Measurements from ENCODE around the gene CSTB.

DNA sequence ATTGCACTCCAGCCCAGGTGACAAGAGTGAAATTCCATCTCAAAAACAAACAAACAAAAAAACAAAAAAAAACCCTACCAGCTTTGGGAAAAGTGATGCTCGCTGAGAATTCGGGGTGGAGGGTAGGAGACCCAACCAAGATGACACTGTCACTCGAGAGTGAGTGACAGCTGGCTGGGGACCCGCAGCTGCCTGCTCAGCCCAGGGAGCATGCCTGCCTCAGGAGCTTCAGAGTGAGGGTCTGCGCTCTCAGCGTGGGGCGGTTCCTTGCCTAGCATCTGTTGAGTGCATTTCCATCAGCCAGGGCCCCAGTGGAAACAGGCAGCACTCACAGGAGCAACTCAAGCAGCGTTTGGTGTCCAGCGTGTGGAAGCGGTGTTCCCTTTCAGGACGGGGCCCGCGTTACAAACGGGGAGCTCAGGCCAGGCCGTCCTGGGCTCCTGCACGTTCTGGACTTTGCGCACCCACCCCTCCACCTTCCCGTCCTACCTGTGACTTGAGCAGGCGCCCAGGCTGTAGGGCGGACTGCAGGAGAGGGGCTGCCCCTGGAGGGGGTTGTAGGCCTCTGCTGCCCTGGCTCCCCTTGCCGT is 5.9 kb downstream of the CSTB start:
- TF ChIP-seq, protein P1, sequence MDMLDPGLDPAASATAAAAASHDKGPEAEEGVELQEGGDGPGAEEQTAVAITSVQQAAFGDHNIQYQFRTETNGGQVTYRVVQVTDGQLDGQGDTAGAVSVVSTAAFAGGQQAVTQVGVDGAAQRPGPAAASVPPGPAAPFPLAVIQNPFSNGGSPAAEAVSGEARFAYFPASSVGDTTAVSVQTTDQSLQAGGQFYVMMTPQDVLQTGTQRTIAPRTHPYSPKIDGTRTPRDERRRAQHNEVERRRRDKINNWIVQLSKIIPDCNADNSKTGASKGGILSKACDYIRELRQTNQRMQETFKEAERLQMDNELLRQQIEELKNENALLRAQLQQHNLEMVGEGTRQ (CRISPR knock-in tag; IDR thresholded peaks at IDR 0.05) = no peak
- TF ChIP-seq, protein P2, sequence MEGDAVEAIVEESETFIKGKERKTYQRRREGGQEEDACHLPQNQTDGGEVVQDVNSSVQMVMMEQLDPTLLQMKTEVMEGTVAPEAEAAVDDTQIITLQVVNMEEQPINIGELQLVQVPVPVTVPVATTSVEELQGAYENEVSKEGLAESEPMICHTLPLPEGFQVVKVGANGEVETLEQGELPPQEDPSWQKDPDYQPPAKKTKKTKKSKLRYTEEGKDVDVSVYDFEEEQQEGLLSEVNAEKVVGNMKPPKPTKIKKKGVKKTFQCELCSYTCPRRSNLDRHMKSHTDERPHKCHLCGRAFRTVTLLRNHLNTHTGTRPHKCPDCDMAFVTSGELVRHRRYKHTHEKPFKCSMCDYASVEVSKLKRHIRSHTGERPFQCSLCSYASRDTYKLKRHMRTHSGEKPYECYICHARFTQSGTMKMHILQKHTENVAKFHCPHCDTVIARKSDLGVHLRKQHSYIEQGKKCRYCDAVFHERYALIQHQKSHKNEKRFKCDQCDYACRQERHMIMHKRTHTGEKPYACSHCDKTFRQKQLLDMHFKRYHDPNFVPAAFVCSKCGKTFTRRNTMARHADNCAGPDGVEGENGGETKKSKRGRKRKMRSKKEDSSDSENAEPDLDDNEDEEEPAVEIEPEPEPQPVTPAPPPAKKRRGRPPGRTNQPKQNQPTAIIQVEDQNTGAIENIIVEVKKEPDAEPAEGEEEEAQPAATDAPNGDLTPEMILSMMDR (IDR thresholded peaks at IDR 0.05) = no peak
- TF ChIP-seq TP53 (CRISPR knock-in tag; IDR thresholded peaks at IDR 0.05) (no peak), ZNF416 (CRISPR knock-in tag; IDR thresholded peaks at IDR 0.05) (no peak), IRF2 (CRISPR knock-in tag; IDR thresholded peaks at IDR 0.05; ENCODE audit: borderline replicate concordance, low read depth) (no peak), SP1 (CRISPR knock-in tag; conservative IDR thresholded peaks at IDR 0.05) (no peak), ZNF121 (CRISPR knock-in tag; IDR thresholded peaks at IDR 0.05) (no peak), CREB1 (CRISPR knock-in tag; IDR thresholded peaks at IDR 0.05) (no peak), TEAD4 (CRISPR knock-in tag; IDR thresholded peaks at IDR 0.05) (no peak), ETV6 (CRISPR knock-in tag; IDR thresholded peaks at IDR 0.05) (no peak), MYBL2 (CRISPR knock-in tag; IDR thresholded peaks at IDR 0.05) (no peak)
- TF ChIP-seq, protein P3, sequence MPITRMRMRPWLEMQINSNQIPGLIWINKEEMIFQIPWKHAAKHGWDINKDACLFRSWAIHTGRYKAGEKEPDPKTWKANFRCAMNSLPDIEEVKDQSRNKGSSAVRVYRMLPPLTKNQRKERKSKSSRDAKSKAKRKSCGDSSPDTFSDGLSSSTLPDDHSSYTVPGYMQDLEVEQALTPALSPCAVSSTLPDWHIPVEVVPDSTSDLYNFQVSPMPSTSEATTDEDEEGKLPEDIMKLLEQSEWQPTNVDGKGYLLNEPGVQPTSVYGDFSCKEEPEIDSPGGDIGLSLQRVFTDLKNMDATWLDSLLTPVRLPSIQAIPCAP (CRISPR knock-in tag; IDR thresholded peaks at IDR 0.05) = no peak
- TF ChIP-seq, protein P4, sequence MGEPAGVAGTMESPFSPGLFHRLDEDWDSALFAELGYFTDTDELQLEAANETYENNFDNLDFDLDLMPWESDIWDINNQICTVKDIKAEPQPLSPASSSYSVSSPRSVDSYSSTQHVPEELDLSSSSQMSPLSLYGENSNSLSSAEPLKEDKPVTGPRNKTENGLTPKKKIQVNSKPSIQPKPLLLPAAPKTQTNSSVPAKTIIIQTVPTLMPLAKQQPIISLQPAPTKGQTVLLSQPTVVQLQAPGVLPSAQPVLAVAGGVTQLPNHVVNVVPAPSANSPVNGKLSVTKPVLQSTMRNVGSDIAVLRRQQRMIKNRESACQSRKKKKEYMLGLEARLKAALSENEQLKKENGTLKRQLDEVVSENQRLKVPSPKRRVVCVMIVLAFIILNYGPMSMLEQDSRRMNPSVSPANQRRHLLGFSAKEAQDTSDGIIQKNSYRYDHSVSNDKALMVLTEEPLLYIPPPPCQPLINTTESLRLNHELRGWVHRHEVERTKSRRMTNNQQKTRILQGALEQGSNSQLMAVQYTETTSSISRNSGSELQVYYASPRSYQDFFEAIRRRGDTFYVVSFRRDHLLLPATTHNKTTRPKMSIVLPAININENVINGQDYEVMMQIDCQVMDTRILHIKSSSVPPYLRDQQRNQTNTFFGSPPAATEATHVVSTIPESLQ (CRISPR knock-in tag; IDR thresholded peaks at IDR 0.05) = no peak

Measured in WTC11 (cell line).